WI38 (cell line): ENCODE data around the gene LINC01488.

Source experiments
- H3K4me3 ChIP-seq: 2 replicates; pipeline ENCODE4 v1.5.1; 2011; ENCODE audit warnings: low read depth, mild to moderate bottlenecking, control low read depth, low read length
- CTCF ChIP-seq: IDR thresholded peaks from 2 replicates; pipeline ENCODE4 v1.5.1; 2012; ENCODE audit warnings: low read depth, mild to moderate bottlenecking, control low read depth, low read length

The LINC01488 gene

GRCh38 chr11:69442012-69442806, 39.3 kb upstream of the LINC01488 start:
- no peak for TF ChIP-seq CTCF
- no peak overlapping the region for H3K4me3 ChIP-seq

GRCh38 chr11:69442807-69443137, 38.7 kb upstream of the LINC01488 start:
- TF ChIP-seq CTCF = no peak

GRCh38 chr11:69443138-69443967, 38.1 kb upstream of the LINC01488 start:
- TF ChIP-seq CTCF = no peak
- H3K4me3 ChIP-seq = peak overlapping the region; percentile 54

More at GRCh38 chr11:69442807-69443137, 38.7 kb upstream of the LINC01488 start:
- no peak overlapping the region; the same call in 1 of the 2 replicates for H3K4me3 ChIP-seq

GRCh38 chr11:69443968-69444364, 37.5 kb upstream of the LINC01488 start:
- H3K4me3 ChIP-seq = peak overlapping the region; percentile 54
- no peak for TF ChIP-seq CTCF

GRCh38 chr11:69444381-69445130, 36.9 kb upstream of the LINC01488 start:
- TF ChIP-seq CTCF = peak; percentile 32; the same call in 1 of the 2 replicates
- peak overlapping the region; percentile 54; the same call in 1 of the 2 replicates for H3K4me3 ChIP-seq

- H3K4me3 ChIP-seq = 0 out of 2 replicates have a peak overlapping the region, but pooled peaks have one; percentile 7
- TF ChIP-seq CTCF = no peak
Measured at GRCh38 chr11:69445131-69445470, 36.4 kb upstream of the LINC01488 start.
